ENCODE measurements around the gene FSTL3. TPM values are rescaled to one million over a fixed set of nuclear protein-coding genes. Genes with fewer than 3 reads are reported as not detected.

The FSTL3 gene
- total RNA-seq, 6 donors from 2014 or later: 109 to 335 (median 197) TPM

- no peak for TF ChIP-seq CTCF (IDR thresholded peaks at IDR 0.05)
- no peak for TF ChIP-seq EP300 (IDR thresholded peaks at IDR 0.05)
- TF ChIP-seq POLR2A (IDR thresholded peaks at IDR 0.05): no peak
- TF ChIP-seq POLR2AphosphoS5 (IDR thresholded peaks at IDR 0.05): no peak
- peaks cover 0 to 21% (median 1%) of the 10 kb centered on the region in 4 donors for H3K4me1 ChIP-seq
- 91 to 94% methylated on average over 30 to 42 of the region's 54 CpGs for WGBS, 2 donors
- H3K36me3 ChIP-seq: peaks cover 21 to 81% (median 56%) of the 10 kb centered on the region in 4 donors
- ATAC-seq (ENCODE audit: low FRiP score in 2 of 2) (no peak), DNase-seq (peak in 1 of 2 donors; percentile 75)
- no peaks in the 10 kb centered on the region for H3K27me3 ChIP-seq
- H3K27ac ChIP-seq: no peak overlapping the region
- no peaks in the 10 kb centered on the region for H3K9me3 ChIP-seq
- no peak overlapping the region for H3K4me3 ChIP-seq
These were observed 23.5 kb upstream of the FSTL3 start for GRCh38 chr19:652467-653389.

GRCh38 chr19:653425-653824 is 22.8 kb upstream of the FSTL3 start:
- 70 to 95% methylated on average over 2 to 17 of the region's 17 CpGs for WGBS, 2 donors
- ATAC-seq (ENCODE audit: low FRiP score in 2 of 2): no peak

GRCh38 chr19:655691-656090 is 20.5 kb upstream of the FSTL3 start:
- TF ChIP-seq POLR2A (IDR thresholded peaks at IDR 0.05) (no peak), EP300 (IDR thresholded peaks at IDR 0.05) (no peak), POLR2AphosphoS5 (IDR thresholded peaks at IDR 0.05) (no peak), CTCF (IDR thresholded peaks at IDR 0.05) (no peak)
- DNase-seq: no peak
- Histone ChIP-seq H3K27ac (no peak overlapping the region), H3K4me3 (no peak overlapping the region), H3K9me3 (no peaks in the 10 kb centered on the region), H3K36me3 (peaks cover 14 to 54% (median 35%) of the 10 kb centered on the region in 4 donors), H3K4me1 (peaks cover 25 to 51% (median 31%) of the 10 kb centered on the region in 4 donors), H3K27me3 (no peaks in the 10 kb centered on the region)
- ATAC-seq (ENCODE audit: low FRiP score in 2 of 2): no peak
- 84 to 90% methylated on average over 17 of the region's 17 CpGs for WGBS, 2 donors

More at GRCh38 chr19:653425-653824, 22.8 kb upstream of the FSTL3 start:
- H3K27me3 ChIP-seq: no peaks in the 10 kb centered on the region
- H3K27ac ChIP-seq: no peak overlapping the region
- H3K4me3 ChIP-seq: no peak overlapping the region
- peak in 1 of 2 donors; percentile 57 for DNase-seq
- H3K36me3 ChIP-seq: peaks cover 15 to 75% (median 49%) of the 10 kb centered on the region in 4 donors
- no peaks in the 10 kb centered on the region for H3K9me3 ChIP-seq
- no peak for TF ChIP-seq EP300 (IDR thresholded peaks at IDR 0.05)
- TF ChIP-seq POLR2AphosphoS5 (IDR thresholded peaks at IDR 0.05): no peak
- TF ChIP-seq POLR2A (IDR thresholded peaks at IDR 0.05): no peak
- TF ChIP-seq CTCF (IDR thresholded peaks at IDR 0.05): no peak
- peaks cover 3 to 28% (median 8%) of the 10 kb centered on the region in 4 donors for H3K4me1 ChIP-seq

- TF ChIP-seq POLR2A (IDR thresholded peaks at IDR 0.05) (no peak), POLR2AphosphoS5 (IDR thresholded peaks at IDR 0.05) (no peak), CTCF (IDR thresholded peaks at IDR 0.05) (no peak), EP300 (IDR thresholded peaks at IDR 0.05) (no peak)
- DNase-seq (peak in 1 of 2 donors; percentile 82), ATAC-seq (ENCODE audit: low FRiP score in 2 of 2) (no peak)
- Histone ChIP-seq H3K4me3 (no peak overlapping the region), H3K27me3 (no peaks in the 10 kb centered on the region), H3K27ac (no peak overlapping the region), H3K4me1 (peaks cover 37 to 64% (median 43%) of the 10 kb centered on the region in 4 donors), H3K9me3 (no peaks in the 10 kb centered on the region), H3K36me3 (peaks cover 5 to 41% (median 23%) of the 10 kb centered on the region in 4 donors)
- 87 to 91% methylated on average over 20 to 43 of the region's 43 CpGs for WGBS, 2 donors
These were observed 19.2 kb upstream of the FSTL3 start for GRCh38 chr19:656751-657559.
